Peyer's patch (tissue), 4 donors: ENCODE results near the gene CMKLR1. TPM values are rescaled to one million over a fixed set of nuclear protein-coding genes. Genes with fewer than 3 reads are reported as not detected.

ENCODE experiments used
- DNase-seq, 3 donors: peaks; one replicate each; pipeline ENCODE4 v3.0.0-alpha.2; 2017 to 2019
- H3K27ac ChIP-seq, 4 donors: fragments of 200-600 bp; sonication (generic); one replicate each; pipeline ENCODE4 v1.5.1; 2016 to 2019
- H3K27me3 ChIP-seq, 2 donors: fragments of 200-600 bp; sonication (generic); one replicate each; pipeline ENCODE4 v1.5.1; 2019
- H3K36me3 ChIP-seq, 3 donors: fragments of 200-600 bp; sonication (generic); one replicate each; pipeline ENCODE4 v1.5.1; 2016 to 2019
- H3K4me1 ChIP-seq, 4 donors: fragments of 200-600 bp; sonication (generic); one replicate each; pipeline ENCODE4 v1.5.1; 2016 to 2019
- H3K4me3 ChIP-seq, 4 donors: fragments of 200-600 bp; sonication (generic); 1 replicate in 3 of 4; 2 replicates in 1 of 4; pipeline ENCODE4 v1.5.1; 2016 to 2019; ENCODE audit warnings: mild to moderate bottlenecking in 1 of 4
- H3K9me3 ChIP-seq, 4 donors: fragments of 200-600 bp; sonication (generic); one replicate each; pipeline ENCODE4 v1.5.1; 2016 to 2019; ENCODE audit warnings: mild to moderate bottlenecking in 1 of 4
- CTCF ChIP-seq, 6 experiments: fragments of 450-650 bp in 4 of 6; fragments of 200-600 bp in 2 of 6; sonication (generic) in 1 of 6; IDR thresholded peaks; one replicate each; pipeline ENCODE4 v1.5.1; 2017 to 2019; ENCODE audit warnings: antibody characterized with exemption in 6 of 6, mild to moderate bottlenecking in 3 of 6, moderate library complexity in 1 of 6
- POLR2A ChIP-seq, 2 donors: fragments of 450-650 bp; IDR thresholded peaks; one replicate each; pipeline ENCODE4 v1.5.1; 2017; ENCODE audit warnings: antibody characterized with exemption in 2 of 2, mild to moderate bottlenecking in 2 of 2, moderate library complexity in 2 of 2
- total RNA-seq, 4 donors: library from RNA; depleted of rRNA; stranded (reverse); fragments of >200 nt; gene quantifications; one replicate each; pipeline ENCODE4 v1.1.0, GENCODE V29; 2016

Gene CMKLR1
- total RNA-seq, 4 donors from 2014 or later = 1.1 to 18.2 (median 4.1) TPM

GRCh38 chr12:108356835-108357806 lies 18.0 kb upstream of the CMKLR1 start:
- Histone ChIP-seq H3K27me3 (no peaks in the 10 kb centered on the region), H3K4me1 (no peaks in the 10 kb centered on the region), H3K9me3 (no peaks in the 10 kb centered on the region), H3K4me3 (no peak overlapping the region), H3K27ac (no peak overlapping the region), H3K36me3 (no peaks in the 10 kb centered on the region)
- TF ChIP-seq CTCF (IDR thresholded peaks at IDR 0.05) (no peak), POLR2A (IDR thresholded peaks at IDR 0.05) (no peak)
- DNase-seq = no peak

GRCh38 chr12:108355069-108355468 lies 16.0 kb upstream of the CMKLR1 start:
- no peak for DNase-seq
- no peaks in the 10 kb centered on the region for H3K27me3 ChIP-seq
- TF ChIP-seq POLR2A (IDR thresholded peaks at IDR 0.05) (no peak), CTCF (IDR thresholded peaks at IDR 0.05) (no peak)
- H3K27ac ChIP-seq = no peak overlapping the region
- no peaks in the 10 kb centered on the region for H3K9me3 ChIP-seq
- no peaks in the 10 kb centered on the region for H3K4me1 ChIP-seq
- H3K36me3 ChIP-seq = no peaks in the 10 kb centered on the region
- H3K4me3 ChIP-seq = no peak overlapping the region

- no peaks in the 10 kb centered on the region for H3K9me3 ChIP-seq
- no peak overlapping the region for H3K27ac ChIP-seq
- no peak overlapping the region for H3K4me3 ChIP-seq
- no peaks in the 10 kb centered on the region for H3K4me1 ChIP-seq
- no peaks in the 10 kb centered on the region for H3K36me3 ChIP-seq
- DNase-seq = no peak
- no peaks in the 10 kb centered on the region for H3K27me3 ChIP-seq
- TF ChIP-seq CTCF (IDR thresholded peaks at IDR 0.05) = no peak
- no peak for TF ChIP-seq POLR2A (IDR thresholded peaks at IDR 0.05)
Observed at GRCh38 chr12:108352591-108352990, 13.5 kb upstream of the CMKLR1 start.

- H3K27me3 ChIP-seq = no peaks in the 10 kb centered on the region
- H3K4me1 ChIP-seq = no peaks in the 10 kb centered on the region
- no peak overlapping the region for H3K4me3 ChIP-seq
- TF ChIP-seq CTCF (IDR thresholded peaks at IDR 0.05) = no peak
- no peak for TF ChIP-seq POLR2A (IDR thresholded peaks at IDR 0.05)
- no peaks in the 10 kb centered on the region for H3K9me3 ChIP-seq
- no peaks in the 10 kb centered on the region for H3K36me3 ChIP-seq
- no peak overlapping the region for H3K27ac ChIP-seq
- no peak for DNase-seq
Observed at GRCh38 chr12:108350511-108350910, 11.4 kb upstream of the CMKLR1 start.

GRCh38 chr12:108349278-108349688 lies 10.2 kb upstream of the CMKLR1 start:
- DNase-seq = no peak
- TF ChIP-seq CTCF (IDR thresholded peaks at IDR 0.05) (no peak), POLR2A (IDR thresholded peaks at IDR 0.05) (no peak)
- Histone ChIP-seq H3K27ac (no peak overlapping the region), H3K27me3 (no peaks in the 10 kb centered on the region), H3K36me3 (no peaks in the 10 kb centered on the region), H3K4me3 (no peak overlapping the region), H3K4me1 (no peaks in the 10 kb centered on the region), H3K9me3 (no peaks in the 10 kb centered on the region)
